BLaER1 treated with 17β-estradiol and CSF1 and Interleukin-3, amounts not matched to agents 10 nM and 100 nM (cell line): ENCODE measurements around the gene PDLIM7.

Source experiments
- H3K27ac ChIP-seq, 11 experiments: shearing (Covaris generic); formaldehyde crosslinking; 2 replicates each; pipeline ENCODE4 v1.8.1; 2022
- H3K27me3 ChIP-seq, 11 experiments: shearing (Covaris generic); formaldehyde crosslinking; 2 replicates each; pipeline ENCODE4 v1.8.1; 2022
- H3K36me3 ChIP-seq, 11 experiments: shearing (Covaris generic); formaldehyde crosslinking; 2 replicates each; pipeline ENCODE4 v1.8.1; 2022
- H3K4me1 ChIP-seq, 10 experiments: shearing (Covaris generic); formaldehyde crosslinking; 2 replicates each; pipeline ENCODE4 v1.8.1; 2022
- H3K4me2 ChIP-seq, 11 experiments: shearing (Covaris generic); formaldehyde crosslinking; 2 replicates each; pipeline ENCODE4 v1.8.1; 2022
- H3K4me3 ChIP-seq, 10 experiments: shearing (Covaris generic); formaldehyde crosslinking; 2 replicates each; pipeline ENCODE4 v1.8.1; 2022
- H3K9ac ChIP-seq, 11 experiments: shearing (Covaris generic); formaldehyde crosslinking; 2 replicates each; pipeline ENCODE4 v1.8.1; 2022
- H3K9me3 ChIP-seq, 11 experiments: shearing (Covaris generic); formaldehyde crosslinking; replicated peaks in 1 of 11; 2 replicates each; pipeline ENCODE4 v1.8.1; 2022
- H4K20me1 ChIP-seq, 11 experiments: shearing (Covaris generic); formaldehyde crosslinking; 2 replicates each; pipeline ENCODE4 v1.8.1; 2022
- Cebpa-rat ChIP-seq, 11 experiments: shearing (Covaris generic); IDR thresholded peaks; 2 replicates each; pipeline ENCODE4 v1.8.1; 2022

The PDLIM7 gene

DNA sequence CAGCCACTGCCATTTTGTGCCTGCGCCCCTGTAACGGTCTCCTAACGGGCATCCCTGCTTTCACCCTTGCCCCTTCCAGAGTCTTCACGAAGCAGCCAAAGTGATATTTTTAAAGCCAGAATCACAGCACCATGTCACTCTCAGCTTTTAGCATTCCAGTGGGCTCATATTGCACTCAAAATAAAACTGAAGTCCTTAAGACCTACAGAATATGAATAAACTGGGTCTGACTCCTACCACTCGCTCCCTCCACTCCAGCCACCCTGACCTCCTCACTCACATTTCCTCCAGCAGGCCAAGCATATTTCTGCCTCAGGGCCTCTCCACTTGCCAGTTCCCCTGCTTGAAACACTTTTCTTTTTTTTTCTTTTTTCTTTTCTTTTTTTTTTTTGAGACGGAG, 2.4 kb upstream of the PDLIM7 start:
- Histone ChIP-seq H3K4me2 (peak overlapping the region in 9 of 11 experiments; percentile 96 to 100 (median 100); a peak in 15 of 22 replicates), H3K4me1 (peaks cover 72 to 91% (median 90%) of the 10 kb centered on the region in 10 experiments), H4K20me1 (peaks cover 49 to 68% (median 57%) of the 10 kb centered on the region in 11 experiments), H3K27ac (peak overlapping the region in 2 of 11 experiments; percentile 18 to 59; a peak in 2 of 22 replicates), H3K4me3 (no peak overlapping the region), H3K36me3 (peaks cover 22 to 33% (median 24%) of the 10 kb centered on the region in 11 experiments), H3K9me3 (no peaks in the 10 kb centered on the region), H3K9ac (peak overlapping the region in 3 of 11 experiments; percentile 55 to 65 (median 62); a peak in 4 of 22 replicates), H3K27me3 (peaks cover 0 to 27% (median 0%) of the 10 kb centered on the region in 11 experiments; a peak in 5 of 22 replicates)
- TF ChIP-seq Cebpa-rat (IDR thresholded peaks at IDR 0.05): no peak

DNA sequence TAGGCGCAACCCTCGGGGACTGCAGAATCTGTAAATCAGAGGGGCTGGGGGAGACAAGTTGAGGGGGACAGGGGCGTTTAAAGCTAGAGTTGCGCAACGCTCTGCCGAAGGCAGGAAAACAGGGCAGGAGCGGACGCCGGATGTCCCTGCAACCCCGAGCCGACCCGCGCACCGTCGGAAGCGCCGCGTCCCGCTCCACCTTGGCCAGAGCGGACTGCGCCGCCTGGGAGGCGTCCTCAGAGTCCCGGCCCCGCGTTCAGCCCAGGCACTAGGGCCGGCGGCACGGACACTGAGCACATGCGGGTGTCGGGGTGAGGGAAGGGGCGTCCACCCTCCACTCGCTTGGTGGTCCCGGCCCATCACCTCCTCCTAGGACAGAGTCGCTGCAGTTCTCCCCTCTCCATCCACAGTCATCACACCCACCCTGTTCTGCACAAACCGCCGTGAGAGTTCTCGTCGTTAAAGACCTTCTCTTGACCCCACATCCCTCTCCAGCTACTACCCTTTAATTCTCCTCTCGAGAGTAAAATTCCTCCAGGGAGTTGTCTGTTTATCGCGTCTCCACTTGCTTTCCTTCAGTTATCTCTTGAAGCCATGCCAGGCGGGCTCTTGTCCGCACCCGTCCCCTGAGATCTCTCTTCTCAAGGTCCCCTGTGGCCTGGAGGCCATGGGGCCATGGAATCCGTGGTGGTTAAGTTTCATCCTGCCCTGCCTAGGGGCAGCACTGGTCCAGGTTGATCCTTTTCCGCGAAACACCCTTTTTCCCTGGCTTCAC, 796 bp upstream of the PDLIM7 start:
- TF ChIP-seq Cebpa-rat (IDR thresholded peaks at IDR 0.05): peak in 10 of 11 experiments; percentile 66 to 95 (median 88); a peak in 18 of 22 replicates
- peaks cover 32 to 68% (median 47%) of the 10 kb centered on the region in 11 experiments for H4K20me1 ChIP-seq
- peak overlapping the region; percentile 91 to 100 (median 100) for H3K4me2 ChIP-seq
- H3K4me3 ChIP-seq: peak overlapping the region; percentile 73 to 89 (median 83)
- peaks cover 0 to 27% (median 0%) of the 10 kb centered on the region in 11 experiments; a peak in 4 of 22 replicates for H3K27me3 ChIP-seq
- H3K4me1 ChIP-seq: peaks cover 72 to 91% (median 90%) of the 10 kb centered on the region in 10 experiments
- H3K36me3 ChIP-seq: peaks cover 6 to 25% (median 10%) of the 10 kb centered on the region in 11 experiments
- H3K9ac ChIP-seq: peak overlapping the region; percentile 7 to 91 (median 88); a peak in 20 of 22 replicates
- H3K9me3 ChIP-seq: no peaks in the 10 kb centered on the region
- H3K27ac ChIP-seq: peak overlapping the region in 10 of 11 experiments; percentile 7 to 93 (median 88); a peak in 19 of 22 replicates

GRCh38 chr5:177496727-177497291, 595 bp downstream of the PDLIM7 start:
- Histone ChIP-seq H4K20me1 (peaks cover 18 to 66% (median 45%) of the 10 kb centered on the region in 11 experiments; a peak in 21 of 22 replicates), H3K9ac (peak overlapping the region; percentile 79 to 91 (median 88)), H3K9me3 (no peaks in the 10 kb centered on the region), H3K27me3 (peaks cover 0 to 27% (median 0%) of the 10 kb centered on the region in 11 experiments; a peak in 4 of 22 replicates), H3K36me3 (peaks cover 10 to 30% (median 15%) of the 10 kb centered on the region in 11 experiments; a peak in 21 of 22 replicates), H3K27ac (peak overlapping the region; percentile 46 to 93 (median 87); a peak in 21 of 22 replicates), H3K4me3 (peak overlapping the region; percentile 73 to 89 (median 83)), H3K4me1 (peaks cover 72 to 90% (median 89%) of the 10 kb centered on the region in 10 experiments), H3K4me2 (peak overlapping the region; percentile 97 to 100 (median 100))
- no peak for TF ChIP-seq Cebpa-rat (IDR thresholded peaks at IDR 0.05)

DNA sequence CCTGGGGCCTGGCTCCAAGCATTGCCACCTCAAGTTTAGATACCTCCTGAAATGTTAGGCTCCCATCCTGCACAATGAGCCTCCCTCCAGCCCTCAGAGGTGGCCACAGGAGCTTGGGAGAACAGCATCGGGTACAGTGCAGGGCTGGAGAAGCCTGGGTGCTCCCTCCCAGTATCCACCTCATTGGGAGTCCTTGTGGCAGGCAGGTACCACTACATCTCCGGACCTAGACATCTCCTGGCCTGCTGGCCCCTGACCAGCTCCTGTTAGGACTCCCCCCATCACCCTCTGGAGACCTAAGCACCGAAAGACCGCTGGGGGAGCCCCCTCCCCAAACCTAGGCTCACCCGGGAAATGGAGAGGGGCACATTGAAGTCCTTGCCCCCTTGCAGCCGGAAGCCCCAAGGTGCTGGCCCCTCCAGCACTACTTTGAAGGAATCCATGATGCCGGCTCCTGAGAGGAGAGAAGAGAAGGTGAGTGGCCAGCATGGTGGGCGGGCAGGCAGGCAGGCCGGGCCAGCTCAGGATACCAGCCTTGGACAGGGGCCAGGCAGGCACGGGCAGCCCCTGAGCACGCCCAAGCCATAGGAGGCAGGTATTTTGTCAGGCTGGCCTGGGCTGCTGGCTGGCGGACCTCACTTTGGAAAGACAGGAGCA, 1.2 kb downstream of the PDLIM7 start:
- H3K27ac ChIP-seq: peak overlapping the region; percentile 43 to 93 (median 87); a peak in 21 of 22 replicates
- peak overlapping the region; percentile 79 to 91 (median 88) for H3K9ac ChIP-seq
- H3K4me2 ChIP-seq: peak overlapping the region; percentile 97 to 100 (median 100)
- peaks cover 12 to 62% (median 39%) of the 10 kb centered on the region in 11 experiments; a peak in 21 of 22 replicates for H4K20me1 ChIP-seq
- no peak for TF ChIP-seq Cebpa-rat (IDR thresholded peaks at IDR 0.05)
- peaks cover 15 to 35% (median 21%) of the 10 kb centered on the region in 11 experiments; a peak in 21 of 22 replicates for H3K36me3 ChIP-seq
- peaks cover 0 to 27% (median 0%) of the 10 kb centered on the region in 11 experiments; a peak in 4 of 22 replicates for H3K27me3 ChIP-seq
- peaks cover 70 to 90% (median 87%) of the 10 kb centered on the region in 10 experiments for H3K4me1 ChIP-seq
- H3K9me3 ChIP-seq: no peaks in the 10 kb centered on the region
- peak overlapping the region; percentile 73 to 89 (median 83) for H3K4me3 ChIP-seq

GRCh38 chr5:177495243-177496060, 2.0 kb downstream of the PDLIM7 start:
- Histone ChIP-seq H3K4me3 (peak overlapping the region; percentile 73 to 89 (median 83); a peak in 19 of 20 replicates), H3K9ac (peak overlapping the region; percentile 79 to 91 (median 88); a peak in 21 of 22 replicates), H4K20me1 (peaks cover 10 to 67% (median 35%) of the 10 kb centered on the region in 11 experiments; a peak in 17 of 22 replicates), H3K27ac (peak overlapping the region in 10 of 11 experiments; percentile 79 to 93 (median 88); a peak in 21 of 22 replicates), H3K9me3 (no peaks in the 10 kb centered on the region), H3K36me3 (peaks cover 21 to 40% (median 27%) of the 10 kb centered on the region in 11 experiments; a peak in 21 of 22 replicates), H3K27me3 (peaks cover 0 to 25% (median 0%) of the 10 kb centered on the region in 11 experiments; a peak in 4 of 22 replicates), H3K4me1 (peaks cover 71 to 90% (median 87%) of the 10 kb centered on the region in 10 experiments), H3K4me2 (peak overlapping the region; percentile 97 to 100 (median 100))
- no peak for TF ChIP-seq Cebpa-rat (IDR thresholded peaks at IDR 0.05)

GRCh38 chr5:177494346-177495195, 2.8 kb downstream of the PDLIM7 start:
- no peaks in the 10 kb centered on the region for H3K9me3 ChIP-seq
- peaks cover 80 to 90% (median 87%) of the 10 kb centered on the region in 10 experiments for H3K4me1 ChIP-seq
- peaks cover 17 to 69% (median 40%) of the 10 kb centered on the region in 11 experiments; a peak in 21 of 22 replicates for H4K20me1 ChIP-seq
- peaks cover 0 to 16% (median 0%) of the 10 kb centered on the region in 11 experiments; a peak in 4 of 22 replicates for H3K27me3 ChIP-seq
- no peak for TF ChIP-seq Cebpa-rat (IDR thresholded peaks at IDR 0.05)
- H3K36me3 ChIP-seq: peaks cover 21 to 47% (median 34%) of the 10 kb centered on the region in 11 experiments; a peak in 21 of 22 replicates
- peak overlapping the region in 9 of 10 experiments; percentile 79 to 89 (median 83); a peak in 17 of 20 replicates for H3K4me3 ChIP-seq
- H3K9ac ChIP-seq: peak overlapping the region; percentile 79 to 91 (median 88); a peak in 21 of 22 replicates
- peak overlapping the region in 10 of 11 experiments; percentile 70 to 93 (median 88); a peak in 21 of 22 replicates for H3K27ac ChIP-seq
- peak overlapping the region; percentile 97 to 100 (median 100) for H3K4me2 ChIP-seq
